Measurements from ENCODE around the gene SPCS2. TPM values are rescaled to one million over a fixed set of nuclear protein-coding genes. Genes with fewer than 3 reads are reported as not detected.

Gene SPCS2
- total and polyA plus RNA-seq, 2 of the 8 experiments (the other 6 are each of a cell fraction or from before 2014, with no cell fraction given): 92.7 to 161 TPM

- H3K56ac ChIP-seq (replicated peaks; ENCODE audit: insufficient read length, low read depth, low read length): no peak overlapping the region
- no peak overlapping the region for H3K27ac ChIP-seq (ENCODE audit: low read depth, low read length)
- FAIRE-seq: no peak
- no peak overlapping the region for H2AK5ac ChIP-seq (ENCODE audit: low read depth, low read length)
- no peak overlapping the region for H2BK5ac ChIP-seq (ENCODE audit: low read depth, low read length)
- no peak overlapping the region for H3K23ac ChIP-seq (ENCODE audit: insufficient read length)
- no peak overlapping the region for H2BK15ac ChIP-seq (ENCODE audit: low read length)
- H2BK120ac ChIP-seq (replicated peaks; ENCODE audit: low read depth, low read length): no peak overlapping the region
- H3K4me3 ChIP-seq (ENCODE audit: extremely low read depth in 1 of 4, insufficient read depth in 2 of 4, low read depth in 3 of 4, low read length in 4 of 4): no peak overlapping the region
- no peaks in the 10 kb centered on the region; a peak in 2 of 7 replicates for H3K4me1 ChIP-seq (replicated peaks in 1 of 4; ENCODE audit: control insufficient read depth in 3 of 4, insufficient read depth in 4 of 4, low read length in 3 of 4)
- no peaks in the 10 kb centered on the region for H3K79me2 ChIP-seq (ENCODE audit: control insufficient read depth in 1 of 2, insufficient read depth in 2 of 2, low read length in 2 of 2)
- peak in 1 of 2 experiments; percentile 1 for DNase-seq (ENCODE audit: low read depth in 1 of 2, low spot score in 2 of 2)
- no peak overlapping the region for H2BK20ac ChIP-seq (ENCODE audit: low read length)
- H3K36me3 ChIP-seq (ENCODE audit: control insufficient read depth in 2 of 4, insufficient read depth in 4 of 4, low read length in 3 of 4): no peaks in the 10 kb centered on the region
- no peak overlapping the region for H3K4me2 ChIP-seq (ENCODE audit: insufficient read depth in 1 of 2, low read depth in 2 of 2, low read length in 2 of 2)
- no peaks in the 10 kb centered on the region; the same call in 1 of the 2 replicates for H3K23me2 ChIP-seq (ENCODE audit: low read depth, low read length)
- no peak overlapping the region for H3K14ac ChIP-seq (ENCODE audit: insufficient read length)
- no peak overlapping the region for H4K91ac ChIP-seq (replicated peaks; ENCODE audit: insufficient read length, low read length)
- H3K4ac ChIP-seq (replicated peaks; ENCODE audit: insufficient read length, low read depth, low read length): no peak overlapping the region
- H4K20me1 ChIP-seq (replicated peaks in 1 of 2; ENCODE audit: control insufficient read depth in 1 of 2, insufficient read depth in 2 of 2, low read length in 2 of 2): no peaks in the 10 kb centered on the region
- no peak overlapping the region for H4K5ac ChIP-seq (ENCODE audit: insufficient read length, low read depth, low read length)
- no peaks in the 10 kb centered on the region for H3K9me3 ChIP-seq (ENCODE audit: insufficient read depth in 2 of 2, low read depth in 1 of 2, low read length in 1 of 2)
- no peaks in the 10 kb centered on the region for H3K79me1 ChIP-seq (ENCODE audit: low read depth, low read length)
- H2AFZ ChIP-seq (ENCODE audit: low read length): no peak overlapping the region
- H3K18ac ChIP-seq (ENCODE audit: extremely low read depth, low read length): no peak overlapping the region
- no peak overlapping the region for H4K8ac ChIP-seq (ENCODE audit: extremely low read depth, insufficient read depth, low read length)
- H3K27me3 ChIP-seq (replicated peaks in 1 of 4; ENCODE audit: control insufficient read depth in 3 of 4, extremely low read depth in 1 of 4, insufficient read depth in 3 of 4, low read length in 3 of 4): no peaks in the 10 kb centered on the region
- no peak overlapping the region for H3K9ac ChIP-seq (replicated peaks in 1 of 4; ENCODE audit: extremely low read depth in 1 of 4, low read depth in 3 of 4, low read length in 3 of 4)
- ChIA-PET POLR2A (ENCODE audit: partially characterized antibody) (interaction anchor here (1.3 kb wide), 1 partner anchor 39 kb away, joined by 4 read pairs; the partner anchor contains the start of gene NEU3), CTCF (ENCODE audit: partially characterized antibody) (interaction anchor here (0.6 to 8.9 kb wide), 7 partner anchors 10 to 222 kb away, joined by 3 to 142 read pairs (median 4); no protein-coding TSS in a partner anchor)
- no peak overlapping the region for H2BK12ac ChIP-seq (ENCODE audit: low read depth, low read length)
- no peak for TF ChIP-seq SUZ12 (IDR thresholded peaks at IDR 0.05; ENCODE audit: low read length)
- no peak for TF ChIP-seq RAD21 (IDR thresholded peaks at IDR 0.05 in 1 of 2, conservative IDR thresholded peaks at IDR 0.05 in 1 of 2; ENCODE audit: low read depth in 2 of 2, low read length in 2 of 2)
- no peak for TF ChIP-seq USF2 (IDR thresholded peaks at IDR 0.05; ENCODE audit: low read length)
- TF ChIP-seq SIRT6 (IDR thresholded peaks at IDR 0.05; ENCODE audit: low read length): no peak
- no peak for TF ChIP-seq CBX8 (IDR thresholded peaks at IDR 0.05; ENCODE audit: borderline replicate concordance, low read depth, low read length)
- no peak for TF ChIP-seq CHD2 (IDR thresholded peaks at IDR 0.05; ENCODE audit: low read length)
- no peak for TF ChIP-seq BACH1 (IDR thresholded peaks at IDR 0.05; ENCODE audit: low read length)
- no peak for TF ChIP-seq TEAD4 (IDR thresholded peaks at IDR 0.05; ENCODE audit: low read depth, low read length)
- no peak for TF ChIP-seq TAF1 (IDR thresholded peaks at IDR 0.05; ENCODE audit: low read depth, low read length)
- no peak for TF ChIP-seq JUN (IDR thresholded peaks at IDR 0.05; ENCODE audit: low read depth, low read length)
- TF ChIP-seq EGR1 (IDR thresholded peaks at IDR 0.05; ENCODE audit: borderline replicate concordance, low read depth, low read length): no peak
Measured at GRCh38 chr11:75028321-75028720, 79.3 kb downstream of the SPCS2 start.

All from H1 (cell line).